GM20000 (cell line): ENCODE results near the gene BIRC7.

ENCODE experiments used
- DNase-seq: peaks from one replicate; pipeline ENCODE4 v3.0.0; 2012; ENCODE audit warnings: low spot score
- CTCF ChIP-seq: IDR thresholded peaks from 2 replicates; pipeline ENCODE4 v1.5.1; 2012; ENCODE audit warnings: mild to moderate bottlenecking, control low read depth; ENCODE audit errors: extremely low read depth, missing control alignments

The BIRC7 gene

GRCh38 chr20:63226042-63226943 lies 9.4 kb upstream of the BIRC7 start:
- DNase-seq: no peak

GRCh38 chr20:63227260-63227659 lies 8.4 kb upstream of the BIRC7 start:
- no peak for TF ChIP-seq CTCF
- DNase-seq: no peak

More at GRCh38 chr20:63226042-63226943, 9.4 kb upstream of the BIRC7 start:
- TF ChIP-seq CTCF: no peak

GRCh38 chr20:63228806-63229205 lies 6.9 kb upstream of the BIRC7 start:
- TF ChIP-seq CTCF: no peak
- DNase-seq: no peak

- peak; percentile 45 for TF ChIP-seq CTCF
- DNase-seq: no peak
Measured at GRCh38 chr20:63230800-63231268, 4.9 kb upstream of the BIRC7 start.

- no peak for DNase-seq
- TF ChIP-seq CTCF: no peak
Measured at GRCh38 chr20:63232235-63233060, 3.3 kb upstream of the BIRC7 start.

- TF ChIP-seq CTCF: no peak
- DNase-seq: no peak
Measured at GRCh38 chr20:63233061-63233344, 2.7 kb upstream of the BIRC7 start.

- no peak for DNase-seq
- no peak for TF ChIP-seq CTCF
Measured at GRCh38 chr20:63233924-63234323, 1.8 kb upstream of the BIRC7 start.
